Measurements from ENCODE around the gene STMN3.

GRCh38 chr20:63617092-63617875 lies 35.9 kb downstream of the STMN3 start:
- TF ChIP-seq POLR2A (IDR thresholded peaks at IDR 0.05) (no peak), EP300 (IDR thresholded peaks at IDR 0.05) (no peak)
- TF ChIP-seq, protein P1, sequence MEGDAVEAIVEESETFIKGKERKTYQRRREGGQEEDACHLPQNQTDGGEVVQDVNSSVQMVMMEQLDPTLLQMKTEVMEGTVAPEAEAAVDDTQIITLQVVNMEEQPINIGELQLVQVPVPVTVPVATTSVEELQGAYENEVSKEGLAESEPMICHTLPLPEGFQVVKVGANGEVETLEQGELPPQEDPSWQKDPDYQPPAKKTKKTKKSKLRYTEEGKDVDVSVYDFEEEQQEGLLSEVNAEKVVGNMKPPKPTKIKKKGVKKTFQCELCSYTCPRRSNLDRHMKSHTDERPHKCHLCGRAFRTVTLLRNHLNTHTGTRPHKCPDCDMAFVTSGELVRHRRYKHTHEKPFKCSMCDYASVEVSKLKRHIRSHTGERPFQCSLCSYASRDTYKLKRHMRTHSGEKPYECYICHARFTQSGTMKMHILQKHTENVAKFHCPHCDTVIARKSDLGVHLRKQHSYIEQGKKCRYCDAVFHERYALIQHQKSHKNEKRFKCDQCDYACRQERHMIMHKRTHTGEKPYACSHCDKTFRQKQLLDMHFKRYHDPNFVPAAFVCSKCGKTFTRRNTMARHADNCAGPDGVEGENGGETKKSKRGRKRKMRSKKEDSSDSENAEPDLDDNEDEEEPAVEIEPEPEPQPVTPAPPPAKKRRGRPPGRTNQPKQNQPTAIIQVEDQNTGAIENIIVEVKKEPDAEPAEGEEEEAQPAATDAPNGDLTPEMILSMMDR (IDR thresholded peaks at IDR 0.05), result no peak
